H1 (cell line): ENCODE results near the gene GRB14. TPM values are rescaled to one million over a fixed set of nuclear protein-coding genes. Genes with fewer than 3 reads are reported as not detected.

Experiments used
- CTCF ChIA-PET: fragments of 300-600 bp; sonication (Branson Sonifier 250); formaldehyde crosslinking; loops from one replicate; lab custom pipeline; 2021; ENCODE audit not compliant: partially characterized antibody; lab: Charles Lee
- POLR2A ChIA-PET: fragments of 300-600 bp; sonication (Branson Sonifier 250); formaldehyde crosslinking; loops from one replicate; lab custom pipeline; 2021; ENCODE audit warnings: inconsistent platforms; ENCODE audit not compliant: partially characterized antibody; lab: Charles Lee
- DNase-seq, 2 experiments: peaks; one replicate each; pipeline versions ENCODE4 v3.0.0 to v3.0.0-alpha.2; 2010 to 2022; ENCODE audit warnings: low spot score in 2 of 2, low read depth in 1 of 2, mixed read lengths in 1 of 2
- FAIRE-seq: peaks from 2 replicates; lab custom pipeline; 2011; peaks lifted over from hg19 to GRCh38; lab: Jason Lieb, UNC
- H2AFZ ChIP-seq: 2 replicates; pipeline ENCODE4 v1.8.1; 2012; ENCODE audit warnings: low read length, inconsistent platforms
- H2AK5ac ChIP-seq: 2 replicates; pipeline ENCODE4 v1.6.1; 2013; ENCODE audit warnings: low read depth, low read length
- H2BK120ac ChIP-seq: replicated peaks from 2 replicates; pipeline ENCODE3; 2013; ENCODE audit warnings: low read depth, low read length, inconsistent platforms
- H2BK12ac ChIP-seq: 2 replicates; pipeline ENCODE4 v1.6.1; 2013; ENCODE audit warnings: low read depth, low read length
- H2BK15ac ChIP-seq: 2 replicates; pipeline ENCODE4 v1.6.1; 2013; ENCODE audit warnings: low read length
- H2BK20ac ChIP-seq: 2 replicates; pipeline ENCODE4 v1.6.1; 2013; ENCODE audit warnings: low read length
- H2BK5ac ChIP-seq: 2 replicates; pipeline ENCODE4 v1.6.1; 2013; ENCODE audit warnings: low read depth, low read length
- H3K14ac ChIP-seq: 2 replicates; pipeline ENCODE4 v1.6.1; 2013; ENCODE audit warnings: inconsistent platforms; ENCODE audit not compliant: insufficient read length
- H3K18ac ChIP-seq: 2 replicates; pipeline ENCODE4 v1.6.1; 2013; ENCODE audit warnings: low read length; ENCODE audit errors: extremely low read depth
- H3K23ac ChIP-seq: 2 replicates; pipeline ENCODE4 v1.6.1; 2013; ENCODE audit warnings: inconsistent platforms; ENCODE audit not compliant: insufficient read length
- H3K23me2 ChIP-seq: 2 replicates; pipeline ENCODE4 v1.6.1; 2013; ENCODE audit warnings: low read depth, low read length
- H3K27ac ChIP-seq: 2 replicates; pipeline ENCODE4 v1.6.1; 2011; ENCODE audit warnings: low read depth, low read length, inconsistent platforms
- H3K27me3 ChIP-seq, 4 experiments: replicated peaks in 1 of 4; 1 replicate in 1 of 4; 2 replicates in 3 of 4; pipeline versions ENCODE4 v1.6.1 to v1.8.1; 2011 to 2013; ENCODE audit warnings: low read length in 3 of 4, mild to moderate bottlenecking in 3 of 4, inconsistent platforms in 2 of 4, mixed read lengths in 2 of 4, moderate library complexity in 1 of 4; ENCODE audit not compliant: control insufficient read depth in 3 of 4, insufficient read depth in 3 of 4; ENCODE audit errors: extremely low read depth in 1 of 4
- H3K36me3 ChIP-seq, 4 experiments: 2 replicates each; pipeline versions ENCODE4 v1.6.1 to v1.8.1; 2011 to 2013; ENCODE audit warnings: mild to moderate bottlenecking in 4 of 4, low read length in 3 of 4, moderate library complexity in 2 of 4, control low read depth in 1 of 4, inconsistent platforms in 1 of 4; ENCODE audit not compliant: insufficient read depth in 4 of 4, control insufficient read depth in 2 of 4
- H3K4ac ChIP-seq: replicated peaks from 2 replicates; pipeline ENCODE3; 2013; ENCODE audit warnings: low read length, low read depth, mixed read lengths, inconsistent platforms; ENCODE audit not compliant: insufficient read length
- H3K4me1 ChIP-seq, 4 experiments: replicated peaks in 1 of 4; 1 replicate in 1 of 4; 2 replicates in 3 of 4; pipeline versions ENCODE4 v1.6.1 to v1.8.1; 2011 to 2013; ENCODE audit warnings: low read length in 3 of 4, inconsistent platforms in 2 of 4, mixed read lengths in 1 of 4; ENCODE audit not compliant: insufficient read depth in 4 of 4, control insufficient read depth in 3 of 4
- H3K4me2 ChIP-seq, 2 experiments: 2 replicates each; pipeline versions ENCODE4 v1.6.1 to v1.8.1; 2011 to 2013; ENCODE audit warnings: low read depth in 2 of 2, low read length in 2 of 2, control low read depth in 1 of 2, inconsistent platforms in 1 of 2, mild to moderate bottlenecking in 1 of 2; ENCODE audit not compliant: insufficient read depth in 1 of 2
- H3K4me3 ChIP-seq, 4 experiments: fragments of 200-600, 300-600 bp in 1 of 4; sonication (generic), shearing (Covaris generic), sonication (Bioruptor Twin) in 1 of 4; 2 replicates each; pipeline versions ENCODE4 v1.5.1 to v1.8.1; 2011 to 2016; ENCODE audit warnings: low read length in 4 of 4, low read depth in 3 of 4, control low read depth in 2 of 4, inconsistent platforms in 2 of 4, mild to moderate bottlenecking in 2 of 4, mixed read lengths in 1 of 4, moderate library complexity in 1 of 4; ENCODE audit not compliant: insufficient read depth in 2 of 4; ENCODE audit errors: extremely low read depth in 1 of 4
- H3K56ac ChIP-seq: replicated peaks from 2 replicates; pipeline ENCODE3; 2013; ENCODE audit warnings: low read depth, mild to moderate bottlenecking, mixed read lengths, low read length, inconsistent platforms; ENCODE audit not compliant: insufficient read length
- H3K79me1 ChIP-seq: 2 replicates; pipeline ENCODE4 v1.6.1; 2013; ENCODE audit warnings: low read depth, low read length, control low read depth
- H3K79me2 ChIP-seq, 2 experiments: 2 replicates each; pipeline versions ENCODE4 v1.6.1 to v1.8.1; 2012 to 2013; ENCODE audit warnings: low read length in 2 of 2, mild to moderate bottlenecking in 2 of 2, inconsistent platforms in 1 of 2; ENCODE audit not compliant: insufficient read depth in 2 of 2, control insufficient read depth in 1 of 2
- H3K9ac ChIP-seq, 4 experiments: replicated peaks in 1 of 4; 1 replicate in 1 of 4; 2 replicates in 3 of 4; pipeline versions ENCODE4 v1.6.1 to v1.8.1; 2011 to 2013; ENCODE audit warnings: low read depth in 3 of 4, low read length in 3 of 4, control low read depth in 2 of 4, mild to moderate bottlenecking in 2 of 4, moderate library complexity in 2 of 4, inconsistent platforms in 1 of 4; ENCODE audit errors: extremely low read depth in 1 of 4
- H3K9me3 ChIP-seq, 2 experiments: 2 replicates each; pipeline versions ENCODE4 v1.6.1 to v1.8.1; 2012 to 2013; ENCODE audit warnings: mild to moderate bottlenecking in 2 of 2, moderate library complexity in 2 of 2, control low read depth in 1 of 2, inconsistent platforms in 1 of 2, low read depth in 1 of 2, low read length in 1 of 2, mixed read lengths in 1 of 2; ENCODE audit not compliant: insufficient read depth in 2 of 2
- H4K20me1 ChIP-seq, 2 experiments: replicated peaks in 1 of 2; 2 replicates each; pipeline versions ENCODE3 to v1.8.1; 2011 to 2013; ENCODE audit warnings: inconsistent platforms in 2 of 2, low read length in 2 of 2, mild to moderate bottlenecking in 1 of 2; ENCODE audit not compliant: insufficient read depth in 2 of 2, control insufficient read depth in 1 of 2
- H4K5ac ChIP-seq: 2 replicates; pipeline ENCODE4 v1.6.1; 2013; ENCODE audit warnings: low read length, low read depth, mixed read lengths, inconsistent platforms; ENCODE audit not compliant: insufficient read length
- H4K8ac ChIP-seq: 2 replicates; pipeline ENCODE4 v1.8.0; 2013; ENCODE audit warnings: mild to moderate bottlenecking, moderate library complexity, low read length, inconsistent platforms; ENCODE audit not compliant: insufficient read depth; ENCODE audit errors: extremely low read depth
- H4K91ac ChIP-seq: replicated peaks from 2 replicates; pipeline ENCODE3; 2013; ENCODE audit warnings: low read length, mixed read lengths, inconsistent platforms; ENCODE audit not compliant: insufficient read length
- BRCA1 ChIP-seq: IDR thresholded peaks from 2 replicates; pipeline ENCODE4 v1.6.1; 2012; ENCODE audit warnings: low read depth, low read length, improper control_type of control experiment
- EP300 ChIP-seq, 2 experiments: IDR thresholded peaks; 1 replicate in 1 of 2; 2 replicates in 1 of 2; pipeline ENCODE4 v1.6.1; 2011 to 2012; ENCODE audit warnings: low read depth in 2 of 2, low read length in 2 of 2, mild to moderate bottlenecking in 2 of 2, borderline replicate concordance in 1 of 2, inconsistent platforms in 1 of 2, moderate library complexity in 1 of 2
- JUND ChIP-seq: IDR thresholded peaks from 2 replicates; pipeline ENCODE4 v1.6.1; 2011; ENCODE audit warnings: mild to moderate bottlenecking, improper control_type of control experiment, low read length
- POU5F1 ChIP-seq: IDR thresholded peaks from 2 replicates; pipeline ENCODE4 v1.6.1; 2011; ENCODE audit warnings: low read depth, mild to moderate bottlenecking, low read length, moderate library complexity
- SP4 ChIP-seq: IDR thresholded peaks from 2 replicates; pipeline ENCODE4 v1.6.1; 2012; ENCODE audit warnings: low read length, inconsistent platforms
- SUZ12 ChIP-seq: fragments of 200-600 bp; sonication (generic); IDR thresholded peaks from 2 replicates; pipeline ENCODE4 v1.6.1; 2012; ENCODE audit warnings: mild to moderate bottlenecking, inconsistent platforms, low read length, moderate library complexity, mixed read lengths
- WGBS, 2 experiments: shearing (Covaris generic) in 1 of 2; methylation state at CpG; one replicate each; pipeline versions ENCODE4 v1.1.6 to v1.1.7; 2013 to 2015; ENCODE audit warnings: low lambda C conversion rate in 2 of 2, mixed read lengths in 2 of 2, inconsistent platforms in 1 of 2, low coverage in 1 of 2, missing lambda C conversion rate in 1 of 2; ENCODE audit not compliant: insufficient replicate concordance in 2 of 2, insufficient coverage in 1 of 2, insufficient read length in 1 of 2; ENCODE audit errors: extremely low coverage in 1 of 2, missing lambda C conversion rate in 1 of 2; 5-methylcytosine and 5-hydroxymethylcytosine counted together
- polyA plus RNA-seq, 7 experiments: library from polyadenylated mRNA; depleted of rRNA in 3 of 7; stranded (reverse) in 5 of 7; unstranded in 2 of 7; fragments of >200 nt in 5 of 7; fragments of 200-250 nt in 2 of 7; gene quantifications; 1 replicate in 5 of 7; 2 replicates in 1 of 7; 4 replicates in 1 of 7; pipeline versions ENCODE4 v1.2.1 to v1.2.3, GENCODE V29; 2011 to 2013; ENCODE audit warnings: missing spikeins in 2 of 7, mixed read lengths in 2 of 7
- total RNA-seq: library from RNA; stranded (reverse); fragmentation: NEBNext Ultra II Directional; extraction: Animal tissue kit (Norgen Biotek cat#: 25700); gene quantifications from 2 replicates; pipeline ENCODE4 v1.2.1, GENCODE V29; 2021

Gene GRB14
- total and polyA plus RNA-seq, 2 of the 8 experiments (the other 6 are each of a cell fraction or from before 2014, with no cell fraction given) = 2.5 to 11.6 TPM

DNA sequence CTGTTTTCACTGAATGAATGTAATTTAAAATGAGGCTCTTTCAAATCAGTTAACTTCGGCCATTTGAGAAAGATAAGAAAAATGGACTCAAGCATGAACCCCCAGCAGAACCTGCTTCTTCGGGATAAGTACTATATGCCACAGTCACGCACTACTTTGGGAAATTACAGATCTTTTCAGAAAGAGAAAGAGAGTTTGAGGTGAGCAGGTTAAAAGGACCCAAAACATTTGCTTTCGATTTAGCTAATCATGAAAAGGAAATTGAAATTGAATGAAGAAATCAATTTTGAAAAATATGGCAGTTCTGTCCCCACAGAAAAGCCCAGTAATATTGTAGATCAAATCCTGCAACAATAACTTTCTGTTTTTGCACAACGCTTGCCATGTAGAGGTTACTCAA, 156.9 kb downstream of the GRB14 start:
- Histone ChIP-seq H3K79me2 (no peaks in the 10 kb centered on the region), H3K4me1 (no peaks in the 10 kb centered on the region), H3K4me3 (no peak overlapping the region), H4K8ac (no peak overlapping the region), H3K23ac (no peak overlapping the region), H2BK20ac (no peak overlapping the region), H3K9me3 (no peaks in the 10 kb centered on the region), H3K56ac (no peak overlapping the region), H2BK120ac (no peak overlapping the region), H3K9ac (no peak overlapping the region), H3K27ac (no peak overlapping the region), H3K23me2 (no peaks in the 10 kb centered on the region), H3K14ac (no peak overlapping the region), H4K91ac (no peak overlapping the region), H4K5ac (no peak overlapping the region), H3K4ac (no peak overlapping the region), H3K79me1 (no peaks in the 10 kb centered on the region), H3K4me2 (no peak overlapping the region), H4K20me1 (no peaks in the 10 kb centered on the region), H3K18ac (no peak overlapping the region), H2AFZ (no peak overlapping the region), H2BK15ac (no peak overlapping the region), H2BK12ac (no peak overlapping the region), H3K27me3 (no peaks in the 10 kb centered on the region), H2BK5ac (no peak overlapping the region), H2AK5ac (no peak overlapping the region), H3K36me3 (no peaks in the 10 kb centered on the region)
- POLR2A ChIA-PET = no interaction called here
- WGBS, 2 experiments = 92% methylated on average over 5 of the region's 5 CpGs; no CpG with 5 or more reads in 1 of the 2 experiments
- CTCF ChIA-PET = interaction anchor here (0.7 to 1.2 kb wide), 3 partner anchors 337 to 999 kb away, joined by 3 to 6 read pairs (median 5); no protein-coding TSS in a partner anchor
- no peak for DNase-seq
- no peak for FAIRE-seq
- TF ChIP-seq POU5F1 (no peak), JUND (no peak), EP300 (IDR thresholded peaks at IDR 0.05; ENCODE audit: borderline replicate concordance in 1 of 2, low read depth in 2 of 2, low read length in 2 of 2) (no peak), SUZ12 (no peak), SP4 (no peak), BRCA1 (no peak)
